SK-N-MC (cell line): ENCODE data around the gene CYRIA.

ENCODE experiments used
- EZH2 ChIP-seq: fragments of 200-600 bp; sonication (generic); IDR thresholded peaks from one replicate; pipeline ENCODE4 v1.6.1; 2017; ENCODE audit warnings: antibody characterized with exemption
- POLR2AphosphoS5 ChIP-seq: IDR thresholded peaks from 2 replicates; pipeline ENCODE4 v1.6.1; 2012; ENCODE audit warnings: mild to moderate bottlenecking, low read depth, low read length, borderline replicate concordance

- no peak for TF ChIP-seq EZH2
- TF ChIP-seq POLR2AphosphoS5 = no peak
Measured at GRCh38 chr2:16652296-16653082, 13.1 kb downstream of the CYRIA start.
